ENCODE data around the gene LMO7. TPM values are rescaled to one million over a fixed set of nuclear protein-coding genes. Genes with fewer than 3 reads are reported as not detected.

LMO7 gene
- total and polyA plus RNA-seq, 8 donors: 17.1 to 214 (median 72.4) TPM

DNA sequence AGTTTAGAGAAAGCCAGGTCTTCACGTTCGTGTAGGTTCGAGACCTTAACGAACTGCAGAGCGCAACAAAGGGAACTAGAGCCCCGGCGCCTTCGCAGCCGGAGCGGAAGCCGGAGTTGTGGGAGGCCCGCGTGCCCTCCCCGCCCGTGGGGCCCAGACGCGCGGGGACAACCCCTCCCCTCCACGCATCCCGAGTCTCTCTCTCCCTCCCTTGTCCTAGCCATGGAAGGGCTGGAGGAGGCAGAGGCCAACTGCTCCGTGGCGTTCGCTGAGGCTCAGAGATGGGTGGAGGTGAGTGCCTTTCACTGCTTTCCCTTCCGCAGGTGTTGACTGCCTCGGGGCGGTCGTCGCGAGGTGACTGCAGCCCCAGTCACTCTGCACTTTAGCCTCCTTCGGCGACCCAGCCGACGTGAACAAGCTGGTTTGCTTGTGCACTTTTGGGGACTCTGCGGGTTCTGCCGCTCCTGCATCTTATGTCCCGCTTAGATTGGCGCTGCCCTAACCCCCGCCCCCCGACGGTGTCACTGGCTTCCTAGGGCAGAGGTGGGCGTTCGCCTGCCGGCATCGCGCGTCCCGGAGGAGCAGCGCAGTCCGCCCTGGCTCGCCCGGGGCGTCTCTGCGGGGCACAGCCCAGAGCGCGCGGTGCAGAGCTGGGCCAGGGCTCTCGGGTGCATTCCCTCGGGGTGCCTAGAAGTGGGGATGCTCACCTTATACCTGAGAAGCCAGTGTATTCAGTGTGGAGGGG lies 478 bp downstream of the LMO7 start:
- Histone ChIP-seq H3K4me3 (peak overlapping the region; percentile 58 to 73 (median 67)), H3K4me1 (peaks cover 7 to 24% (median 20%) of the 10 kb centered on the region in 4 donors), H3K36me3 (no peaks in the 10 kb centered on the region), H3K27me3 (peaks cover 0 to 24% (median 10%) of the 10 kb centered on the region in 3 donors), H3K27ac (peak overlapping the region in 4 of 5 donors; percentile 54 to 79 (median 58)), H3K9me3 (no peaks in the 10 kb centered on the region)
- DNase-seq: peak in 1 of 2 donors; percentile 70
- WGBS, 5 donors: 1 to 3% (median 1%) methylated on average over 20 to 58 of the region's 58 CpGs
- TF ChIP-seq CTCF (IDR thresholded peaks at IDR 0.05): no peak
- intact Hi-C loops (cut with DNase I; ENCODE audit: low total_unique reads): no loop called here

GRCh38 chr13:75637181-75637750 lies 1.1 kb downstream of the LMO7 start:
- no peak overlapping the region for H3K27ac ChIP-seq
- TF ChIP-seq EP300 (IDR thresholded peaks at IDR 0.05): no peak
- TF ChIP-seq POLR2AphosphoS5 (IDR thresholded peaks at IDR 0.05): no peak
- TF ChIP-seq CTCF (IDR thresholded peaks at IDR 0.05): no peak
- TF ChIP-seq POLR2A (IDR thresholded peaks at IDR 0.05): no peak
- no peaks in the 10 kb centered on the region for H3K36me3 ChIP-seq
- H3K4me3 ChIP-seq: peak overlapping the region; percentile 58 to 73 (median 67)
- H3K27me3 ChIP-seq: peaks cover 0 to 24% (median 10%) of the 10 kb centered on the region in 3 donors
- no peaks in the 10 kb centered on the region for H3K9me3 ChIP-seq
- peak in 1 of 2 donors; percentile 23 for DNase-seq
- peaks cover 7 to 24% (median 20%) of the 10 kb centered on the region in 4 donors for H3K4me1 ChIP-seq
- 35 to 56% (median 40%) methylated on average over 14 to 17 of the region's 17 CpGs for WGBS, 5 donors
- intact Hi-C loops (cut with DNase I; ENCODE audit: low total_unique reads): no loop called here

DNA sequence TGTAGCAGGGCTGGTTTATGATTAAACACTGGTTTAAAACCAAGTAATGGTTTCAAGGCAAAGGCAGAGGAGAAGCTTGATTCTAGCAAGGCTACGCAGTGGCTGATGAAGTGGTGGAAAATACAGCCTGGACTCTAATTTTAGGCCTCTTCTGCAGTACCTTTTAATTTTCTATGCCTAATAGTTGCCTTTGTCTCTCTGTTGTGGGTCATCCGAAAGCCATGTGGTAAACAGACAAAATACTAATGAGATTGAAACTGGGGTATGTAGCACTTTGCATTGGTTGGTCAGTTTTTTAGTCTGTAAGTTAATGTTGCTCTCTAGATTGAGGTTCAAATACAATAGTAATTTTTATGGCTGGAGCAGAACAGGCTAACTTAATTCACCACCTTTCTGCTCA lies 3.3 kb downstream of the LMO7 start:
- 94 to 99% (median 97%) methylated on average over 2 of the region's 2 CpGs for WGBS, 5 donors
- Histone ChIP-seq H3K36me3 (no peaks in the 10 kb centered on the region), H3K27ac (no peak overlapping the region), H3K9me3 (no peaks in the 10 kb centered on the region), H3K4me1 (peaks cover 7 to 24% (median 20%) of the 10 kb centered on the region in 4 donors), H3K27me3 (peaks cover 0 to 24% (median 10%) of the 10 kb centered on the region in 3 donors), H3K4me3 (no peak overlapping the region)
- intact Hi-C loops (cut with DNase I; ENCODE audit: low total_unique reads): no loop called here
- no peak for TF ChIP-seq POLR2A (IDR thresholded peaks at IDR 0.05)
- no peak for DNase-seq

DNA sequence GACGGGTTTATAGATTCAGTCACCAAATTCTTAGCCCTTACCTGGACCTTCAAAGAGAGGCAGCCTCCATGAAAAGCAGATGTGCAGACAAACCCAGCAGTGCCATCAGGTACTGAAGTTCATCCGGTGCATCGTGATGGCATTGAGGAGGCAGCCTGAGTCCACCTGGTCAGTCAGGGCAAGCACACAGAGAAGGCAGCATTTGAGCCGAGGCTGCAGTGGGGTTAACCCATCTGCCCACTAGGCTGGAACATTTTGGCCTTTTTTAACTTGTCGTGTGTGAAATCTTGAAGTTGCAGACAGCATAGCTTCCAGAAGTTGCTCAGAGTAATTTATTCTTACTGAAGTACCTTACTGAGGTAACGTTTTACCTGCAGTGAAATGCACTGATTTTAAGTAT lies 4.9 kb downstream of the LMO7 start:
- H3K9me3 ChIP-seq: no peaks in the 10 kb centered on the region
- DNase-seq: no peak

More for the DNA sequence above, 4.9 kb downstream of the LMO7 start:
- no peak overlapping the region for H3K4me3 ChIP-seq
- intact Hi-C loops (cut with DNase I; ENCODE audit: low total_unique reads): no loop called here
- no peaks in the 10 kb centered on the region for H3K36me3 ChIP-seq
- H3K27me3 ChIP-seq: peaks cover 0 to 18% (median 6%) of the 10 kb centered on the region in 3 donors
- peaks cover 7 to 15% (median 13%) of the 10 kb centered on the region in 4 donors for H3K4me1 ChIP-seq
- WGBS, 5 donors: 89 to 97% (median 96%) methylated on average over 5 to 6 of the region's 6 CpGs
- no peak overlapping the region for H3K27ac ChIP-seq
- no peak for TF ChIP-seq CTCF (IDR thresholded peaks at IDR 0.05)
- TF ChIP-seq EP300 (IDR thresholded peaks at IDR 0.05): no peak
- no peak for TF ChIP-seq POLR2AphosphoS5 (IDR thresholded peaks at IDR 0.05)
- no peak for TF ChIP-seq POLR2A (IDR thresholded peaks at IDR 0.05)

Data from stomach (tissue), 9 donors.